Caco-2 (cell line): ENCODE measurements around the gene FRMD4A. TPM values are rescaled to one million over a fixed set of nuclear protein-coding genes. Genes with fewer than 3 reads are reported as not detected.

ENCODE experiments used
- BruUV-seq: library from RNA; stranded (reverse); fragments of 400-500 nt; replicated peaks from 2 replicates; lab custom pipeline; 2021; lab: Mats Ljungman, UMichigan
- CTCF ChIA-PET: fragments of 300-600 bp; sonication (Branson Sonifier 250); formaldehyde crosslinking; loops from one replicate; lab custom pipeline; 2022; ENCODE audit warnings: antibody characterized with exemption; lab: Charles Lee
- POLR2A ChIA-PET: fragments of 300-600 bp; sonication (Branson Sonifier 250); formaldehyde crosslinking; loops from one replicate; lab custom pipeline; 2022; ENCODE audit warnings: antibody characterized with exemption; lab: Charles Lee
- DNase-seq, 2 experiments: peaks; one replicate each; pipeline versions ENCODE4 v3.0.0 to v3.0.0-alpha.2; 2020 to 2022
- H3K27me3 ChIP-seq: replicated peaks from 2 replicates; pipeline ENCODE4 v1.6.0; 2011; ENCODE audit warnings: low read length; ENCODE audit not compliant: control insufficient read depth, insufficient read depth
- H3K36me3 ChIP-seq: 2 replicates; pipeline ENCODE4 v1.5.1; 2011; ENCODE audit warnings: low read length; ENCODE audit not compliant: control insufficient read depth, insufficient read depth
- H3K4me1 ChIP-seq: fragments of 250-450 bp; sonication (Bioruptor Pico); 2 replicates; pipeline ENCODE4 v1.5.1; 2020; ENCODE audit warnings: mild to moderate bottlenecking
- H3K4me3 ChIP-seq: 2 replicates; pipeline ENCODE4 v1.5.1; 2011; ENCODE audit warnings: low read depth, mild to moderate bottlenecking, control low read depth, low read length
- H3K9me3 ChIP-seq: fragments of 250-450 bp; sonication (Bioruptor Pico); 2 replicates; pipeline ENCODE4 v1.5.1; 2020; ENCODE audit warnings: mild to moderate bottlenecking, moderate library complexity
- H3K27ac Mint-ChIP-seq: one replicate; pipeline ENCODE4 v1.8.0; 2022; ENCODE audit warnings: mixed read lengths; ENCODE audit not compliant: unreplicated experiment
- H3K27me3 Mint-ChIP-seq: one replicate; pipeline ENCODE4 v1.8.0; 2022; ENCODE audit warnings: mixed read lengths; ENCODE audit not compliant: insufficient read depth, unreplicated experiment
- H3K36me3 Mint-ChIP-seq: one replicate; pipeline ENCODE4 v1.8.0; 2022; ENCODE audit warnings: mild to moderate bottlenecking, mixed read lengths; ENCODE audit not compliant: insufficient read depth, unreplicated experiment
- H3K4me1 Mint-ChIP-seq: one replicate; pipeline ENCODE4 v1.8.0; 2022; ENCODE audit warnings: low read depth, mixed read lengths; ENCODE audit not compliant: unreplicated experiment
- H3K4me3 Mint-ChIP-seq: one replicate; pipeline ENCODE4 v1.8.0; 2022; ENCODE audit warnings: mild to moderate bottlenecking, moderate library complexity, mixed read lengths; ENCODE audit not compliant: unreplicated experiment
- H3K9me3 Mint-ChIP-seq: one replicate; pipeline ENCODE4 v1.8.0; 2022; ENCODE audit warnings: mixed read lengths; ENCODE audit not compliant: unreplicated experiment
- CTCF ChIP-seq, 2 experiments: fragments of 200-600 bp in 1 of 2; IDR thresholded peaks; 1 replicate in 1 of 2; 2 replicates in 1 of 2; pipeline versions ENCODE4 v1.5.1 to v1.8.0; 2011 to 2022; ENCODE audit warnings: antibody characterized with exemption in 1 of 2, control low read depth in 1 of 2, inconsistent platforms in 1 of 2, low read depth in 1 of 2, low read length in 1 of 2, mild to moderate bottlenecking in 1 of 2, moderate library complexity in 1 of 2; ENCODE audit not compliant: insufficient read depth in 1 of 2, severe bottlenecking in 1 of 2, unreplicated experiment in 1 of 2
- intact Hi-C: fragments of 100-400 bp; cut with micrococcal nuclease; formaldehyde crosslinking; loops from one replicate; pipeline ENCODE4 v1.10.0; 2022; ENCODE audit not compliant: unreplicated experiment
- total RNA-seq: library from RNA; stranded (reverse); gene quantifications from 2 replicates; pipeline ENCODE4 v1.2.3, GENCODE V29; 2022

FRMD4A gene
- total RNA-seq, 1 experiment from 2014 or later = 52.1 TPM

DNA sequence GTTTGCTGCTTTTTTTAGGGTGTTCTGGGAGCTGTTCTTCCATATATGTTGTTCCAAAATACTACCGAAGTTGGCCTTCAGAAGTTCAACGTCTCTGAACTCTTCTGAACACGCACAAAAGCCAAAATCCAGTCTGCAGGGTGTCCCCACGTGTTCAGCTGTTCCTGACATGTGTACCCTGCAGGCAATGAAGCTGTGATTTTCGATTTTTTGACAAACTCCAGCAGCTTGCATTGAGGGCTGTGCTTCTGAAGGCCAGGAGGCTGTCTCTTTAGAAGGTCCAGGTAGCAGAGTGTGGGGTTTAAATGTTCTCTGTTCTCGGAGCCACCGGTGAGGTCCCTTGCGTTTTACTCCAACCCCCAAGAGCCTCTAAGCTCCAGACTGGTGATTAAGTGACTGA, 598.9 kb downstream of the FRMD4A start:
- DNase-seq = no peak
- POLR2A ChIA-PET = interaction anchor here (0.8 to 0.9 kb wide), 2 partner anchors 10 to 17 kb away, joined by 3 read pairs; no protein-coding TSS in a partner anchor
- CTCF ChIA-PET = interaction anchor here (0.7 kb wide), 1 partner anchor 301 kb away, joined by 4 read pairs; no protein-coding TSS in a partner anchor
- H3K36me3 ChIP-seq = no peaks in the 10 kb centered on the region
- peaks cover 45% of the 10 kb centered on the region for H3K4me1 Mint-ChIP-seq
- H3K27me3 ChIP-seq = no peaks in the 10 kb centered on the region
- H3K4me3 ChIP-seq = no peak overlapping the region
- H3K27me3 Mint-ChIP-seq = no peaks in the 10 kb centered on the region
- peaks cover 29% of the 10 kb centered on the region for H3K4me1 ChIP-seq
- intact Hi-C loops = no loop called here
- TF ChIP-seq CTCF (IDR thresholded peaks at IDR 0.05; ENCODE audit: insufficient read depth in 1 of 2, low read depth in 1 of 2, low read length in 1 of 2, severe bottlenecking in 1 of 2, unreplicated experiment in 1 of 2) = no peak
- no peak overlapping the region for H3K4me3 Mint-ChIP-seq
- peak overlapping the region; percentile 42 for H3K27ac Mint-ChIP-seq
- H3K9me3 ChIP-seq = no peaks in the 10 kb centered on the region
- no TSS peak for BruUV-seq
- no peaks in the 10 kb centered on the region for H3K9me3 Mint-ChIP-seq
- peaks cover 23% of the 10 kb centered on the region for H3K36me3 Mint-ChIP-seq

DNA sequence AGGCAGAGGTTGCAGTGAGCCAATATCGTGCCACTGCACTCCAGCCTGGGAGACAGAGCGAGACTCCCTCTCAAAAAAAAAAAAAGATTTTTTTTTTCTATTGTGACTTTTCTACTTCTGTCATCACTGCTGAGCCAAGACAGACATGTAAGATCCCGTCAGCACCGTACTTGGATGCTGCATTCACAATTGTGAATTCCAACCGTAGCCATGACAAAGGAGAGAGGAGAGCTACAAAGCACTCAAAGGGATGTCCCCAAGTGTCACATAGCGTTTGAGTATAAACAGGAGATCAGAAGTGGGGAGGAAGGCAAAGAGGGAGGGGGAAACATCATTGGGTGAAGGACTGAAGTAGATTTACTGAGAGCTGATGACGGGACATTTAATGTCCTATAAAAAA, 599.8 kb downstream of the FRMD4A start:
- TF ChIP-seq CTCF (IDR thresholded peaks at IDR 0.05; ENCODE audit: insufficient read depth in 1 of 2, low read depth in 1 of 2, low read length in 1 of 2, severe bottlenecking in 1 of 2, unreplicated experiment in 1 of 2) = no peak
- Histone ChIP-seq H3K4me3 (no peak overlapping the region), H3K4me1 (peaks cover 29% of the 10 kb centered on the region), H3K27me3 (no peaks in the 10 kb centered on the region), H3K9me3 (no peaks in the 10 kb centered on the region), H3K36me3 (no peaks in the 10 kb centered on the region)
- H3K9me3 Mint-ChIP-seq = no peaks in the 10 kb centered on the region
- intact Hi-C loops = no loop called here
- peaks cover 45% of the 10 kb centered on the region for H3K4me1 Mint-ChIP-seq
- ChIA-PET CTCF (no interaction called here), POLR2A (interaction anchor here (0.8 kb wide), 1 partner anchor 9 kb away, joined by 3 read pairs; no protein-coding TSS in a partner anchor)
- H3K36me3 Mint-ChIP-seq = peaks cover 29% of the 10 kb centered on the region
- H3K27me3 Mint-ChIP-seq = no peaks in the 10 kb centered on the region
- peak overlapping the region; percentile 6 for H3K27ac Mint-ChIP-seq
- no peak for DNase-seq
- H3K4me3 Mint-ChIP-seq = no peak overlapping the region
- BruUV-seq = no TSS peak

DNA sequence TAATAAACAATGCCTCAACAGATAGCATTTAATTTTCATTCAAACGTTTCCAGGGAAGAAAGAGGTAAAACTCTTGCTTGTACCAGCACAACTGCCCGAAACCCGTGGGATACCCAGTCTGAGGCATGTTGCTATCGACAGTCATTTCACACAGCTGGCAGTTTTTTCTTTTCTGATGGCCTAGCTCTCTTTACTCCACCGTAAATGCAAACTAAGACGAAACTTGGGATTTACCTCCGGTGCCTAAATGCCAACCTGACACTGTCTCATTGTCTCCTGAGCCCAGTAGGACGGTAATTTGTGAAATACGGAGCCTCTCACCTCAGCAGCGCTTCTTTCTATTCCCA, 600.4 kb downstream of the FRMD4A start:
- peaks cover 34% of the 10 kb centered on the region for H3K36me3 Mint-ChIP-seq
- CTCF ChIA-PET = no interaction called here
- TF ChIP-seq CTCF (IDR thresholded peaks at IDR 0.05; ENCODE audit: insufficient read depth in 1 of 2, low read depth in 1 of 2, low read length in 1 of 2, severe bottlenecking in 1 of 2, unreplicated experiment in 1 of 2) = no peak
- Histone ChIP-seq H3K4me1 (peaks cover 31% of the 10 kb centered on the region), H3K36me3 (no peaks in the 10 kb centered on the region), H3K4me3 (no peak overlapping the region), H3K9me3 (no peaks in the 10 kb centered on the region), H3K27me3 (no peaks in the 10 kb centered on the region)
- no TSS peak for BruUV-seq
- H3K9me3 Mint-ChIP-seq = no peaks in the 10 kb centered on the region
- H3K4me1 Mint-ChIP-seq = peaks cover 45% of the 10 kb centered on the region
- POLR2A ChIA-PET = no interaction called here
- no peak for DNase-seq
- H3K27ac Mint-ChIP-seq = peak overlapping the region; percentile 97
- intact Hi-C loops = no loop called here
- peak overlapping the region; percentile 61 for H3K4me3 Mint-ChIP-seq
- no peaks in the 10 kb centered on the region for H3K27me3 Mint-ChIP-seq
